ENCODE results near the gene EWSR1.

EWSR1 gene

GRCh38 chr22:29307596-29308147, 39.6 kb downstream of the EWSR1 start:
- Histone ChIP-seq H3K27ac (replicated peaks) (no peak overlapping the region), H3K27me3 (ENCODE audit: insufficient read depth, poor library complexity, severe bottlenecking) (peaks cover 25% of the 10 kb centered on the region), H3K4me3 (replicated peaks; ENCODE audit: insufficient read depth, low read length) (no peak overlapping the region)
- DNase-seq (ENCODE audit: low read depth in 1 of 2, low spot score in 1 of 2): no peak
- TF ChIP-seq REST (IDR thresholded peaks at IDR 0.05; ENCODE audit: insufficient replicate concordance, low read depth) (no peak), CTCF (IDR thresholded peaks at IDR 0.05; ENCODE audit: insufficient read depth, low read length) (no peak), GABPA (IDR thresholded peaks at IDR 0.05; ENCODE audit: low read depth) (no peak), POLR2AphosphoS5 (IDR thresholded peaks at IDR 0.05; ENCODE audit: low read depth) (no peak), SPI1 (IDR thresholded peaks at IDR 0.05; ENCODE audit: borderline replicate concordance, low read depth) (no peak)

GRCh38 chr22:29308148-29308790, 40.2 kb downstream of the EWSR1 start:
- no peak for DNase-seq (ENCODE audit: low read depth in 1 of 2, low spot score in 1 of 2)
- TF ChIP-seq REST (IDR thresholded peaks at IDR 0.05; ENCODE audit: insufficient replicate concordance, low read depth) (no peak), POLR2AphosphoS5 (IDR thresholded peaks at IDR 0.05; ENCODE audit: low read depth) (no peak), SPI1 (IDR thresholded peaks at IDR 0.05; ENCODE audit: borderline replicate concordance, low read depth) (no peak), GABPA (IDR thresholded peaks at IDR 0.05; ENCODE audit: low read depth) (no peak), CTCF (IDR thresholded peaks at IDR 0.05; ENCODE audit: insufficient read depth, low read length) (no peak)
- peaks cover 28% of the 10 kb centered on the region for H3K27me3 ChIP-seq (ENCODE audit: insufficient read depth, poor library complexity, severe bottlenecking)
- H3K27ac ChIP-seq (replicated peaks): no peak overlapping the region
- no peak overlapping the region for H3K4me3 ChIP-seq (replicated peaks; ENCODE audit: insufficient read depth, low read length)

GRCh38 chr22:29308791-29309262, 40.8 kb downstream of the EWSR1 start:
- no peak overlapping the region for H3K27ac ChIP-seq (replicated peaks)
- no peak for DNase-seq (ENCODE audit: low read depth in 1 of 2, low spot score in 1 of 2)
- peaks cover 33% of the 10 kb centered on the region for H3K27me3 ChIP-seq (ENCODE audit: insufficient read depth, poor library complexity, severe bottlenecking)
- no peak overlapping the region for H3K4me3 ChIP-seq (replicated peaks; ENCODE audit: insufficient read depth, low read length)
- TF ChIP-seq SPI1 (IDR thresholded peaks at IDR 0.05; ENCODE audit: borderline replicate concordance, low read depth): no peak
- no peak for TF ChIP-seq CTCF (IDR thresholded peaks at IDR 0.05; ENCODE audit: insufficient read depth, low read length)
- TF ChIP-seq REST (IDR thresholded peaks at IDR 0.05; ENCODE audit: insufficient replicate concordance, low read depth): no peak
- no peak for TF ChIP-seq GABPA (IDR thresholded peaks at IDR 0.05; ENCODE audit: low read depth)
- no peak for TF ChIP-seq POLR2AphosphoS5 (IDR thresholded peaks at IDR 0.05; ENCODE audit: low read depth)

Data from HL-60 (cell line).